ENCODE results near the gene IFNGR1.

The IFNGR1 gene

DNA sequence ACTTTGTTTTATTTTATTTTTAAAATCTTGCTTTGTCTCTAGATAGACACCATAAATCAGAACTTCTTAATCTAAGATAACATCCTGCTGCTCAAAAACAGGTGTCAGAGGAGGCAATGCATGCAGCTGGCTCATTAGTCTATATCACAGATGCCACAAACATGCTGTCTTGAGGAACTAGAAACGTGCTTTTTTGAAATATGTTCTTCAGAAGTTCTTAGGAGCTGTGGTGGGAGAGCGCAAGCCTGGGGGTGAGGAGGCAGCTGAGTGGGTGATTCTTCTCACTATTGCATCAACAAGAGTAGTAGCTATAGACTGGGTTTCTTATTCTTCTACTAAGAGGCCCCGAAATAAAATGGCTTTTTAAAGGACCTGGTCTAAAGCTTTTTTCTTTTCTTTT is 69.1 kb downstream of the IFNGR1 start:
- DNase-seq (ENCODE audit: low spot score) = no peak

DNA sequence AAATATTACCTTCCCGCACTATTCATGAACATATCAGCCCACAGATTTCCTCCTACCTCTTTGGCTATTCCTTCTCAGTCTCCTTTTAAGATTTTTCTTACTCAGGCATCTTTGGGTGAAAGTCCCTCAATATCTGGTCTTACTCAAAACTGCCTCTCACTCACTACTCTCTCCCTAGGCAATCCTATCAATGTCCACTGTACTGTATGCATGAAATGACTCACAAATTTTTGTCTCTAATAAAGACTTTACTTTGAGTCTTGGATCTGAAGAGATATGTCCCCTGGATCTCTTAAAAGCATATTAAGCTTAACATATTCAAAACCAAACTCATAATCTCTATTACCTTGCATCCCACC is 70.2 kb downstream of the IFNGR1 start:
- no peak for DNase-seq (ENCODE audit: low spot score)

DNA sequence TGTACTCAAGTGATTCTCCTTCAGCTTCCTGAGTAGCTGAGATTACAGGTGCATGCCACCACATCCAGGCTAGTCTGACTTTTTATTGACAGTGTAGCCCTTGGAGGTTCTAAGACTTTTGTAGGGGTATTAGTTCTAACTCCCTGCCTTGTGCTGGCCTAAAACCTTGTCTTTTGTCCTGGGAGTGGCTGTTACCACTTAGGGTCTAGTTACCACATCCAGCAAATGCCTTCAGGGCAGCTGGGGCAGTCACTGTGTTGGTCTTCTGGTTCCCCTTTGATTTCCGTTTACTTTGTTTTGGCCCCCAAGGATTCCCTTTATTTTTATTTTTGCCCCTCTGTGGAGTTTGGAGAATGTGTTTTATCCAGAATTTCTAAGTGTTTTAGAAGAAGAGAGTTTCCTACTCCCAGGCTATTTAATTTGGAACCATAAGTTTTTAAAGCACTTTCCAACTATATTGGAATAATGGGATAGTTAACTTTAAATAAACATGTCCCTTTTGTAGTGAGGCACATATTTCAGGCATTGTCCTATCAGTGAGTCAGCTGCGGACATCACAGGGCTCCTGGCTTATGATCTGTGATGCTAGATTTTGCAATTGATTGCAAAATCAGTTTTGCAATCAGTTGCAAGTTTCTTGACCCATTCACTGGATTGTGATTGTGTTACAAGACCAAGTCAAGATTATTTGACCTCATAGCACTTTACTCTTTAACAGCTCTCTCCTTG is 70.7 kb downstream of the IFNGR1 start:
- DNase-seq (ENCODE audit: low spot score) = no peak

Data from Ammon's horn (tissue), 1 donor.